Testis (tissue), 2 donors: ENCODE data around the gene ANKRD28.

Experiments used
- CTCF ChIP-seq, 3 experiments: fragments of 450-650 bp in 2 of 3; fragments of 200-600 bp in 1 of 3; sonication (generic) in 1 of 3; IDR thresholded peaks; one replicate each; pipeline ENCODE4 v1.5.1; 2016 to 2019; ENCODE audit warnings: antibody characterized with exemption in 3 of 3, mild to moderate bottlenecking in 2 of 3, moderate library complexity in 1 of 3
- POLR2A ChIP-seq: fragments of 450-650 bp; IDR thresholded peaks from one replicate; pipeline ENCODE4 v1.6.1; 2017; ENCODE audit warnings: antibody characterized with exemption, mild to moderate bottlenecking, moderate library complexity

- TF ChIP-seq POLR2A (no peak), CTCF (IDR thresholded peaks at IDR 0.05) (no peak)
Measured at GRCh38 chr3:15633766-15634598, 163.8 kb downstream of the ANKRD28 start.
